SK-N-SH (cell line): ENCODE data around the gene AGMO. TPM values are rescaled to one million over a fixed set of nuclear protein-coding genes. Genes with fewer than 3 reads are reported as not detected.

ENCODE experiments used
- CTCF ChIA-PET: fragments of 300-600, 350-600 bp; formaldehyde crosslinking; extraction: SDS; loops from one replicate; lab custom pipeline; 2021; lab: Yijun Ruan, JAX
- POLR2A ChIA-PET: fragments of 350-600 bp; sonication (Branson Sonifier 250); formaldehyde crosslinking; extraction: SDS; loops from one replicate; lab custom pipeline; 2020; ENCODE audit warnings: antibody characterized with exemption, inconsistent platforms; lab: Yijun Ruan, JAX
- DNase-seq: peaks from one replicate; pipeline ENCODE4 v3.0.0; 2012
- H2AFZ ChIP-seq: fragments of 200-600 bp; sonication (generic); 2 replicates; pipeline ENCODE4 v1.8.1; 2016; ENCODE audit warnings: antibody characterized with exemption, mild to moderate bottlenecking, low read depth
- H3F3A ChIP-seq: fragments of 200-600 bp; sonication (generic); replicated peaks from 2 replicates; pipeline ENCODE3; 2016; ENCODE audit warnings: antibody characterized with exemption, mild to moderate bottlenecking; ENCODE audit not compliant: insufficient read depth
- H3K27ac ChIP-seq, 2 experiments: fragments of 200-500 bp in 1 of 2; fragments of 200-600 bp in 1 of 2; sonication (Bioruptor generic) in 1 of 2; sonication (generic), shearing (Covaris generic) in 1 of 2; 2 replicates each; pipeline versions ENCODE4 v1.5.1 to v1.6.1; 2014 to 2016; ENCODE audit warnings: low read depth in 2 of 2, inconsistent platforms in 1 of 2, low read length in 1 of 2, mild to moderate bottlenecking in 1 of 2, mixed read lengths in 1 of 2
- H3K27me3 ChIP-seq: fragments of 200-600 bp; sonication (generic), shearing (Covaris generic); 2 replicates; pipeline ENCODE4 v1.6.1; 2016; ENCODE audit warnings: mixed run types; ENCODE audit not compliant: insufficient read depth
- H3K36me3 ChIP-seq, 2 experiments: fragments of 200-500 bp in 1 of 2; fragments of 200-600 bp in 1 of 2; sonication (Bioruptor generic) in 1 of 2; sonication (generic) in 1 of 2; replicated peaks in 1 of 2; 2 replicates each; pipeline versions ENCODE3 to v1.5.1; 2014 to 2016; ENCODE audit warnings: low read length in 1 of 2, mild to moderate bottlenecking in 1 of 2; ENCODE audit not compliant: insufficient read depth in 2 of 2, control insufficient read depth in 1 of 2
- H3K4me1 ChIP-seq, 2 experiments: fragments of 200-500 bp in 1 of 2; fragments of 200-600 bp in 1 of 2; sonication (Bioruptor generic) in 1 of 2; sonication (generic), shearing (Covaris generic) in 1 of 2; 2 replicates each; pipeline versions ENCODE4 v1.5.1 to v1.6.1; 2014 to 2016; ENCODE audit warnings: low read depth in 1 of 2, low read length in 1 of 2, mixed run types in 1 of 2; ENCODE audit not compliant: insufficient read depth in 2 of 2, control insufficient read depth in 1 of 2
- H3K4me2 ChIP-seq: fragments of 200-600 bp; sonication (generic), shearing (Covaris generic); 2 replicates; pipeline ENCODE4 v1.6.1; 2017; ENCODE audit warnings: mixed run types
- H3K4me3 ChIP-seq, 2 experiments: fragments of 200-500 bp in 1 of 2; fragments of 200-600 bp in 1 of 2; sonication (Bioruptor generic) in 1 of 2; sonication (generic), shearing (Covaris generic) in 1 of 2; 2 replicates each; pipeline versions ENCODE4 v1.5.1 to v1.8.1; 2014 to 2016; ENCODE audit warnings: low read depth in 2 of 2, inconsistent platforms in 1 of 2, low read length in 1 of 2, mild to moderate bottlenecking in 1 of 2, mixed read lengths in 1 of 2, moderate library complexity in 1 of 2
- H3K79me2 ChIP-seq: fragments of 200-600 bp; sonication (generic); 2 replicates; pipeline ENCODE4 v1.8.1; 2017; ENCODE audit warnings: mild to moderate bottlenecking; ENCODE audit not compliant: insufficient read depth
- H3K9ac ChIP-seq: fragments of 200-600 bp; sonication (generic); 2 replicates; pipeline ENCODE4 v1.6.1; 2017; ENCODE audit warnings: mixed run types
- H3K9me2 ChIP-seq: fragments of 200-600 bp; sonication (generic); 2 replicates; pipeline ENCODE4 v1.6.1; 2017; ENCODE audit warnings: mixed run types
- H3K9me3 ChIP-seq: fragments of 200-600 bp; sonication (generic); 2 replicates; pipeline ENCODE4 v1.6.1; 2017; ENCODE audit warnings: mixed run types, mild to moderate bottlenecking, moderate library complexity
- H4K20me1 ChIP-seq: fragments of 200-600 bp; sonication (generic); 2 replicates; pipeline ENCODE4 v1.6.1; 2017; ENCODE audit warnings: mild to moderate bottlenecking, mixed run types; ENCODE audit not compliant: insufficient read depth
- CTCF ChIP-seq: fragments of 200-600 bp; sonication (generic); IDR thresholded peaks from 2 replicates; pipeline ENCODE4 v1.6.1; 2017; ENCODE audit warnings: antibody characterized with exemption, mild to moderate bottlenecking, moderate library complexity
- ELF1 ChIP-seq: IDR thresholded peaks from 2 replicates; pipeline ENCODE4 v1.4.0; 2012
- EZH2phosphoT487 ChIP-seq: fragments of 200-600 bp; sonication (generic); IDR thresholded peaks from 2 replicates; pipeline ENCODE4 v1.6.1; 2017; ENCODE audit warnings: low read depth, mixed run types, mild to moderate bottlenecking, antibody characterized with exemption, moderate library complexity, borderline replicate concordance
- GABPA ChIP-seq: IDR thresholded peaks from 2 replicates; pipeline ENCODE4 v1.4.0; 2012; ENCODE audit warnings: low read depth, mild to moderate bottlenecking
- JUND ChIP-seq: IDR thresholded peaks from 2 replicates; pipeline ENCODE4 v1.4.0; 2012
- MXI1 ChIP-seq: IDR thresholded peaks from 2 replicates; pipeline ENCODE4 v1.6.1; 2012; ENCODE audit warnings: mild to moderate bottlenecking, low read depth, low read length, improper control_type of control experiment
- PBX3 ChIP-seq: IDR thresholded peaks from 2 replicates; pipeline ENCODE4; 2012
- POLR2AphosphoS5 ChIP-seq: IDR thresholded peaks from 2 replicates; pipeline ENCODE4 v1.6.1; 2012; ENCODE audit warnings: low read depth, low read length
- RAD21 ChIP-seq: IDR thresholded peaks from 2 replicates; pipeline ENCODE4 v1.6.1; 2012; ENCODE audit warnings: mild to moderate bottlenecking, low read length
- RCOR1 ChIP-seq: fragments of 150-350 bp; IDR thresholded peaks from 2 replicates; pipeline ENCODE4 v1.6.1; 2017; ENCODE audit warnings: antibody characterized with exemption, low read length
- REST ChIP-seq: IDR thresholded peaks from 2 replicates; pipeline ENCODE4 v1.6.1; 2012; ENCODE audit warnings: mild to moderate bottlenecking, low read depth, low read length, moderate library complexity
- RFX5 ChIP-seq: IDR thresholded peaks from 2 replicates; pipeline ENCODE4 v1.6.1; 2012; ENCODE audit warnings: mild to moderate bottlenecking, improper control_type of control experiment, low read length
- SMC3 ChIP-seq: IDR thresholded peaks from 2 replicates; pipeline ENCODE4 v1.6.1; 2012; ENCODE audit warnings: low read depth, low read length, improper control_type of control experiment
- YY1 ChIP-seq: IDR thresholded peaks from 2 replicates; pipeline ENCODE4 v1.4.0; 2012; ENCODE audit warnings: low read depth, mild to moderate bottlenecking
- WGBS: methylation state at CpG from one replicate; pipeline ENCODE4 v1.1.6; 2017; ENCODE audit warnings: low lambda C conversion rate; 5-methylcytosine and 5-hydroxymethylcytosine counted together
- polyA plus RNA-seq, 3 experiments: library from polyadenylated mRNA; depleted of rRNA; stranded (reverse); fragments of >200 nt; gene quantifications; 2 replicates each; pipeline ENCODE4 v1.2.3, GENCODE V29; 2012
- TF ChIP-seq, protein P1 (sequence below): IDR thresholded peaks from 2 replicates; pipeline ENCODE4 v1.4.0; 2012; ENCODE audit warnings: low read depth, borderline replicate concordance

The AGMO gene
- polyA plus RNA-seq, 1 of the 3 experiments (the other 2 are of a cell fraction), result 0.05 TPM

DNA sequence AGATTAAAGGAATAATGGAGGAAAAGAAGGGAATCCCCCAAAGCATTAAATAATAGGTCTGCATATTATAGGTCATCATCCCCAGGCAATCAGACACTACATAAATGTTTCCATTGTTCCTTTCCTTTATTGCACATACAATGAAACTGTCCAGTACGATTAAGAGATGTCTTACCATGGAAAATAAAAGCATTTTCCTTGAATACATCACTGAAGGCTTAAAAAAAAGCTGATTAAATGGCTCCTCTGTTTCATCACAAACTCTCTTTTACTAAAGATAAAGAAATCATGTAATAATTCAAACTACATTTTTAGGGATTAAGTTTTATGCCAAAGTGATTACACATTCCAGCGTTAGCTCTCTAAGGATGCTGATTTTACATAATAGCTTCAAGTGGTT is 316.0 kb downstream of the AGMO start:
- TF ChIP-seq CTCF (no peak), JUND (no peak), GABPA (no peak), EZH2phosphoT487 (no peak), ELF1 (no peak), RCOR1 (no peak), POLR2AphosphoS5 (no peak), RAD21 (no peak), REST (no peak), PBX3 (no peak), YY1 (no peak), MXI1 (no peak), SMC3 (no peak), RFX5 (no peak)
- TF ChIP-seq, protein P1, sequence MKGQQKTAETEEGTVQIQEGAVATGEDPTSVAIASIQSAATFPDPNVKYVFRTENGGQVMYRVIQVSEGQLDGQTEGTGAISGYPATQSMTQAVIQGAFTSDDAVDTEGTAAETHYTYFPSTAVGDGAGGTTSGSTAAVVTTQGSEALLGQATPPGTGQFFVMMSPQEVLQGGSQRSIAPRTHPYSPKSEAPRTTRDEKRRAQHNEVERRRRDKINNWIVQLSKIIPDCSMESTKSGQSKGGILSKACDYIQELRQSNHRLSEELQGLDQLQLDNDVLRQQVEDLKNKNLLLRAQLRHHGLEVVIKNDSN, result no peak
- H3K9me3 ChIP-seq, result peaks cover 4% of the 10 kb centered on the region; the same call in 1 of the 2 replicates
- H3K4me1 ChIP-seq, result no peaks in the 10 kb centered on the region
- no peaks in the 10 kb centered on the region for H3K27me3 ChIP-seq
- H3F3A ChIP-seq, result no peaks in the 10 kb centered on the region
- H3K9me2 ChIP-seq, result no peaks in the 10 kb centered on the region
- no peak overlapping the region for H2AFZ ChIP-seq
- WGBS, result 41% methylated on average over 2 of the region's 2 CpGs
- no peaks in the 10 kb centered on the region for H3K79me2 ChIP-seq
- no peak overlapping the region for H3K4me2 ChIP-seq
- H4K20me1 ChIP-seq, result no peaks in the 10 kb centered on the region
- ChIA-PET POLR2A (no interaction called here), CTCF (interaction anchor here (1.3 to 1.5 kb wide), 2 partner anchors 12 to 15 kb away, joined by 3 read pairs; no protein-coding TSS in a partner anchor)
- H3K27ac ChIP-seq, result no peak overlapping the region
- H3K9ac ChIP-seq, result no peak overlapping the region
- H3K36me3 ChIP-seq, result no peaks in the 10 kb centered on the region
- DNase-seq, result no peak
- no peak overlapping the region for H3K4me3 ChIP-seq
